ENCODE measurements around the gene OR51E1.

DNA sequence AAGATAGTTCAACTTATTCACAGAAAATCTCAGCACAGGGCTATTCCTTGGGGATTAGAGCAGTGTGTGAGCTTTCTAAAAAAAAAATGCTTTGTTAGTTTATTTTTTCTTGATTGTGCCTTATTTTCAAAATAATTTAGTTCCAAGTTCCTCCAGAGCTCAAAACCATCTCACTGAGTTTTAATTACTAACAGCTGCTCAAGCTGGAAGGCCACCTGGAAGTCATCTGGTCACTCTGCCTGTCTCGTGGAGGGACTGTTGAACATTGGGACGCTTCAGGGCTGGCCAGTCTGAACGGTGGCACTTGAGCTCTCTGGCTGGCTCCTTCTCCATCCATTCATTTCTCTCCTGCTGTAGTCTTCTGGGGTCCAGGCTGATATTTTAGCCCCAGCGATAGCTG is 4.0 kb downstream of the OR51E1 start:
- TF ChIP-seq, protein P1, sequence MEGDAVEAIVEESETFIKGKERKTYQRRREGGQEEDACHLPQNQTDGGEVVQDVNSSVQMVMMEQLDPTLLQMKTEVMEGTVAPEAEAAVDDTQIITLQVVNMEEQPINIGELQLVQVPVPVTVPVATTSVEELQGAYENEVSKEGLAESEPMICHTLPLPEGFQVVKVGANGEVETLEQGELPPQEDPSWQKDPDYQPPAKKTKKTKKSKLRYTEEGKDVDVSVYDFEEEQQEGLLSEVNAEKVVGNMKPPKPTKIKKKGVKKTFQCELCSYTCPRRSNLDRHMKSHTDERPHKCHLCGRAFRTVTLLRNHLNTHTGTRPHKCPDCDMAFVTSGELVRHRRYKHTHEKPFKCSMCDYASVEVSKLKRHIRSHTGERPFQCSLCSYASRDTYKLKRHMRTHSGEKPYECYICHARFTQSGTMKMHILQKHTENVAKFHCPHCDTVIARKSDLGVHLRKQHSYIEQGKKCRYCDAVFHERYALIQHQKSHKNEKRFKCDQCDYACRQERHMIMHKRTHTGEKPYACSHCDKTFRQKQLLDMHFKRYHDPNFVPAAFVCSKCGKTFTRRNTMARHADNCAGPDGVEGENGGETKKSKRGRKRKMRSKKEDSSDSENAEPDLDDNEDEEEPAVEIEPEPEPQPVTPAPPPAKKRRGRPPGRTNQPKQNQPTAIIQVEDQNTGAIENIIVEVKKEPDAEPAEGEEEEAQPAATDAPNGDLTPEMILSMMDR (IDR thresholded peaks at IDR 0.05) = no peak
- TF ChIP-seq POLR2A (IDR thresholded peaks at IDR 0.05) = no peak
